ENCODE measurements around the gene ITPR1.

ITPR1 gene

GRCh38 chr3:4729061-4729973, 236.2 kb downstream of the ITPR1 start:
- DNase-seq = no peak

GRCh38 chr3:4730719-4731118, 237.6 kb downstream of the ITPR1 start:
- DNase-seq = no peak

- DNase-seq = no peak
Observed at GRCh38 chr3:4731543-4732111, 238.5 kb downstream of the ITPR1 start.

- DNase-seq = no peak
Observed at GRCh38 chr3:4732925-4733324, 239.8 kb downstream of the ITPR1 start.

- DNase-seq = no peak
Observed at GRCh38 chr3:4734454-4734853, 241.3 kb downstream of the ITPR1 start.

- no peak for DNase-seq
Observed at GRCh38 chr3:4735243-4735642, 242.1 kb downstream of the ITPR1 start.

GRCh38 chr3:4736284-4736861, 243.2 kb downstream of the ITPR1 start:
- no peak for DNase-seq

GRCh38 chr3:4738737-4739274, 245.7 kb downstream of the ITPR1 start:
- DNase-seq = no peak

- DNase-seq = no peak
Observed at GRCh38 chr3:4739289-4740236, 246.4 kb downstream of the ITPR1 start.

- DNase-seq = no peak
Observed at GRCh38 chr3:4740397-4741105, 247.4 kb downstream of the ITPR1 start.

GRCh38 chr3:4741106-4741403, 247.9 kb downstream of the ITPR1 start:
- no peak for DNase-seq

- no peak for DNase-seq
Observed at GRCh38 chr3:4741404-4742307, 248.5 kb downstream of the ITPR1 start.

- no peak for DNase-seq
Observed at GRCh38 chr3:4742359-4742758, 249.2 kb downstream of the ITPR1 start.

GRCh38 chr3:4743371-4743770, 250.2 kb downstream of the ITPR1 start:
- no peak for DNase-seq

GRCh38 chr3:4744405-4745234, 251.5 kb downstream of the ITPR1 start:
- no peak for DNase-seq

GRCh38 chr3:4745235-4745610, 252.1 kb downstream of the ITPR1 start:
- DNase-seq = no peak

GRCh38 chr3:4746241-4746958, 253.3 kb downstream of the ITPR1 start:
- DNase-seq = no peak

GRCh38 chr3:4748127-4748526, 255.0 kb downstream of the ITPR1 start:
- DNase-seq = no peak

- DNase-seq = no peak
Observed at GRCh38 chr3:4748701-4749378, 255.7 kb downstream of the ITPR1 start.
